VCaP (cell line): ENCODE data around the gene CACNA2D4.

Experiments used
- H3K27ac ChIP-seq: fragments of 450-650 bp; 2 replicates; pipeline ENCODE4 v1.5.1; 2017
- TF ChIP-seq, protein P1 (sequence below): fragments of 450-650 bp; conservative IDR thresholded peaks from 2 replicates; pipeline ENCODE4 v1.5.1; 2017; ENCODE audit warnings: mild to moderate bottlenecking, moderate library complexity

CACNA2D4 gene

GRCh38 chr12:1888923-1889322 lies 29.5 kb downstream of the CACNA2D4 start:
- H3K27ac ChIP-seq: no peak overlapping the region
- TF ChIP-seq, protein P1, sequence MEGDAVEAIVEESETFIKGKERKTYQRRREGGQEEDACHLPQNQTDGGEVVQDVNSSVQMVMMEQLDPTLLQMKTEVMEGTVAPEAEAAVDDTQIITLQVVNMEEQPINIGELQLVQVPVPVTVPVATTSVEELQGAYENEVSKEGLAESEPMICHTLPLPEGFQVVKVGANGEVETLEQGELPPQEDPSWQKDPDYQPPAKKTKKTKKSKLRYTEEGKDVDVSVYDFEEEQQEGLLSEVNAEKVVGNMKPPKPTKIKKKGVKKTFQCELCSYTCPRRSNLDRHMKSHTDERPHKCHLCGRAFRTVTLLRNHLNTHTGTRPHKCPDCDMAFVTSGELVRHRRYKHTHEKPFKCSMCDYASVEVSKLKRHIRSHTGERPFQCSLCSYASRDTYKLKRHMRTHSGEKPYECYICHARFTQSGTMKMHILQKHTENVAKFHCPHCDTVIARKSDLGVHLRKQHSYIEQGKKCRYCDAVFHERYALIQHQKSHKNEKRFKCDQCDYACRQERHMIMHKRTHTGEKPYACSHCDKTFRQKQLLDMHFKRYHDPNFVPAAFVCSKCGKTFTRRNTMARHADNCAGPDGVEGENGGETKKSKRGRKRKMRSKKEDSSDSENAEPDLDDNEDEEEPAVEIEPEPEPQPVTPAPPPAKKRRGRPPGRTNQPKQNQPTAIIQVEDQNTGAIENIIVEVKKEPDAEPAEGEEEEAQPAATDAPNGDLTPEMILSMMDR: no peak

DNA sequence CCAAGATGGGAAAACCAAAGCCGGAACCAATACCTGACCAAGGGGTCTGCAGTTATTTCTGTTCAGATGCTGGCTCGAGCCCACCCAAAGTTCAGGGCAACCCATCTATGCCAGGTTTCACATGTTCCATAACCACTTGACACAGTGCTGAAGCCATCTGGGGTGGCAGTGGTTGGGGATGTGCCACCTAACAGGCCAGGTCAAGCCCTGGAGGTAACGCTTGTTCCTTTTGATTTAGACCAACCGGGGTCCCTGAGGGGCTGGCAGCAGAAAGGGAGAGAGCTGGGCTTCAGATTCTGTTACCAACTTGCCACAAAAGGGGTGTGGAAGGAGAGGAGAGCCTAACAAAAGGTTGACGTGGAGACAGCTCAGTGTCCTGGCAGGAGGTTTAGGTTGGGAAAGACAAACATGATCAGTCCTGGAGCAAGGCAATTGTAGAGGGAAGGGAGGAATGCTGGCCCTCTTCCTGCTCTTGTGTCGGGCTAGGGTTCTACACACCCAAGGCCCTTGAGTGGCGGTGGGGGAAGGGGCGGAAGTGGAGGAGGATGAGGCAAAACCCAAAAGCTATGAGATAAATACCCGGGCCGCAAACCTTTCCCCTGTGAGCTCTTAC lies 31.9 kb downstream of the CACNA2D4 start:
- H3K27ac ChIP-seq: no peak overlapping the region
- TF ChIP-seq, protein P1: no peak

DNA sequence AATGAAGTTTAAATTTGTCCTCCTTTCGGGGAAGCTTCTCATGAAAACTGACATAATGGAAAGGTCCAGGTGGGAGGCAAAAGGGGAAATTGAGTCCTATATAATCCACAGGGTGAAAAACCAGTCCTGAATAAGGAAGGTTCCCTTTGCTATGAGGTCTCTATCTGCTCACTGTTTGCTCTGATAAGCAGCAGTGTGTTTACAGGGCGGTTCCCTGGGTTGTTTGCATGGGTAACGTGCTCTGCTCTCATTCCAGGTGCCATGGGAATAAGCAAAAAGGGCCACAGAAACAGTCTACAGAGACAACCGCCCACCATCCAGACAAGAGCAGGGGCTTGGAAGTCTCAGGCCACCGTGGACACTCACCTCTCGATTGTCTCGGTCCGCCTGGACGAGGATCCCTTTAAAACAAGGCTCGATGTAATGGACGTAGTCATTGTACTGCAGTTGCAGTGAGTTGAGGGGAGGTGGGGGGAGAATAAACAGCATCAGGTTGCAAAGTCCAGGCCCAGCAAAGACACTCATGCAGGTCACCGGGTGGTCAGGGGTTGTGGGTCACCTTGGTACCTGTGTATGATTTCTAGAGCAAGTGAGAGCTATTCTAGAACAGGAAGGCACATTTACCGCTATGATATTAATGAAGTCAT lies 32.7 kb downstream of the CACNA2D4 start:
- TF ChIP-seq, protein P1: no peak
- H3K27ac ChIP-seq: no peak overlapping the region

DNA sequence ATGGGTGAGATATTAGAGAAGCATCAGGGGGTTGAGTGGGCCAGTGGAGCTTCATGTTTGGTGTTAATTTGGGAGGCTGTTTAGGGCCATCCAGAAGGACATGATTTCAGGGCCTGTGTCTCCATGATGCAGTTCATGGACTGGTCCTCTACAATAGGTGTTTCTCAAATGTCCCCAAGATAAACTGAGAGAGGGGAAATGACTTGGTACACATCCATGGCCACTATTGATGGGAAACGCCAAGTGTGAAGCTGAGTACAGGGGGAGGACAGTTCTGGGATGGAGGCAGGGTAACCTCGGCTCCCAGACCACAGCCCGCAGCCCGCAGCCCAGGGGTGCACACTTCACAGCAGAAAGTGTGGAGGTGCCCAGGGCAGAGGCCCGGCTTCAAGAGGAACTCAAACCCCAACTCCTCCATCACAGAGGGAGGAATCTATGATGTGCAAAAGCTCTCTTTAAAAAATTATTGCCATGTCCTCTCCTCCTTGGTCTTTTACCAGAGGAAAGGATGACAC lies 33.3 kb downstream of the CACNA2D4 start:
- TF ChIP-seq, protein P1: no peak
- H3K27ac ChIP-seq: no peak overlapping the region

GRCh38 chr12:1884651-1885050 lies 33.8 kb downstream of the CACNA2D4 start:
- TF ChIP-seq, protein P1: no peak

GRCh38 chr12:1883513-1883912 lies 34.9 kb downstream of the CACNA2D4 start:
- no peak overlapping the region for H3K27ac ChIP-seq
- TF ChIP-seq, protein P1: no peak

More at GRCh38 chr12:1884651-1885050, 33.8 kb downstream of the CACNA2D4 start:
- H3K27ac ChIP-seq: no peak overlapping the region

DNA sequence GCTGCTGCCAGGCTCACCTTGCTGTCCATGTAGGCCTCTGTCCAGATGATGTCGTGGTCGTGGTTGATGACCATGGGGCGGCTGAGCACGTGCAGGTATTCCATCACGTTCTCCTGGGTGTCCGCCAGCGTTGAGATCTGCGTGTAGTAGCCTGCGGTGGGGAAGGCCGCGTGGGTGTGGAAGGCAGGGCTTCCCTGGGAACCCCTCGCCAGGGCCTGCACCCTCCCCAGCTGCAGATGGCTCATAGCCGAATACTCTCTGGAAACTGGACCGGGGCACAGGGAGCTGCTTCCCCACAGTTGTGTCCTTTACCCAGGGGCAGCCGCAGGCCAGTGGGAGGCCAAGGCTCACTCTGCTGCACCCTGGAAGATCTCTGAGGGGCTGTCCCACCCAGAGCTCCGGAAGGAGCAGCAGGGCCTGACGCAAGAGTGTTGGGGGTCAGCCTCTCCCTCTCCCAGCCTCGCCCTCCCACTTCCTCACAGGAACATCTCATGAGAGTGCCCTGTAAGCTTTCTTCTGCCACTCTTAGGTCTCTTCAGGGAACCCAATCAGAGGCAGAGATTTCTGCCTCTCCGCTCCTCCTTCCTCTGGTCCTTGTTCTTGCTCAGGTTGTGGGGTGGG lies 35.5 kb downstream of the CACNA2D4 start:
- TF ChIP-seq, protein P1: no peak
- H3K27ac ChIP-seq: no peak overlapping the region
